ENCODE data around the gene TBC1D2B.
A peak's percentile ranks its signal among the peaks of the same experiment; 100 is the strongest.
"Not testable (repeated sequence)": the region's sequence is repeated elsewhere in the genome, so short reads cannot be mapped to it uniquely, and the experiment has no call there.

TBC1D2B gene

GRCh38 chr15:77999486-77999885, 78.0 kb downstream of the TBC1D2B start:
- no peak for DNase-seq

GRCh38 chr15:77998592-77998991, 78.9 kb downstream of the TBC1D2B start:
- no peak for DNase-seq

DNA sequence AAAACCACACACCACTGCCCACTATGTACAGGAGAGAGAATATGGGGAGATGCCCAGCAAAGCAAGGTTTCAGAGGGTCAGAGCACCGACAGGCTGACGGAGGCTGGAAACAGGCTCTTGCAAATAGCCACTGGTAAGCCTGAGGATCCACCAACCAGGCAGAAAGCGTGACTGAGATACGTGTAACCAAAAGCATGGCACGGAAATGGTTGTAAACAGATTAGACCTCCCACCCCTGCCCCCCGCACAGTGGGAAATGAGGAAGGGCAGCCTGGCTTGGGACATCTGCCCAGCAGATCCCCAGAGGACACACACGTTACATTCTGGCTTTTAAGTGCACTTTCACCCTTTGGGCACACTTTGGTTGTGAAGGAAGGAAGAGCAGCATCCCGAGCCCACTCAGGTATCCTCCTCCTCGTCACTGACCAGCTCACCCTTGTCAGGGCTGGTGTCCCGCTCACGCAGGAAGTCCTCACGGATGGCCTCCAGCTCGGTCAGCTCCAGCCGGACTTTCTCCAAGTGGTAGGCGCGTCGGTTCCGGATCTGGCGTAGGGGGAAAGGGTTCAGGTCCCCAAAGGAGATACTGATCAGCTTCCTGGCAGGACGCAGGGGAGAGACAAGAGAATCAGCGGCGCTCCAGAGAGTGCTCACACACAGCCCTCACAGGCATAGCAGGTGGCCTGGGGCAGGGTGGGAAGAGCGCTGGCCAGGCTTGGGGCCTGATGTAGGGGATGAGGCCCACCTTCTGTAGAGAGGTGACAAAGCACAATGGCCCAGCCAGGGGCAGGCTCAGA, 79.6 kb downstream of the TBC1D2B start:
- not testable (repeated sequence) for DNase-seq

DNA sequence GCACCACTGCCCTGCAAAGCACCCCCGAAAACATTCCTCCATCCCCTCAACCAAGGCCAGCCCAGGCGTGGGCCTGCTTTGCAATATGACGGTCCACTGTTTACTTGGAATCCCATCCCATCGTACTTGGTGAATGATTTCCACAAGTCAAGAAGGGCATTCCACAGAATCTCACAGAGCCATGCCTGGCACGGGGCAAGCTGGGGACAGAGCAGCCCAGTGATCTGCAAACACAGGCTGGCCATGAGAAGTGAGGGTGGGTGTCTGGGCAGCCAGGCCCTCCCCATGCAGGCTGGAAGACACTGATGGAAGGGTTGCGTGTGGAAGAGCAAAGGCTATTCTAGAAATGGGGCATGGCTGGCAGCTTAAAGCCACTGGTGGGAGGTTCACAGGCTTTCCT, 80.3 kb downstream of the TBC1D2B start:
- DNase-seq: not testable (repeated sequence)

DNA sequence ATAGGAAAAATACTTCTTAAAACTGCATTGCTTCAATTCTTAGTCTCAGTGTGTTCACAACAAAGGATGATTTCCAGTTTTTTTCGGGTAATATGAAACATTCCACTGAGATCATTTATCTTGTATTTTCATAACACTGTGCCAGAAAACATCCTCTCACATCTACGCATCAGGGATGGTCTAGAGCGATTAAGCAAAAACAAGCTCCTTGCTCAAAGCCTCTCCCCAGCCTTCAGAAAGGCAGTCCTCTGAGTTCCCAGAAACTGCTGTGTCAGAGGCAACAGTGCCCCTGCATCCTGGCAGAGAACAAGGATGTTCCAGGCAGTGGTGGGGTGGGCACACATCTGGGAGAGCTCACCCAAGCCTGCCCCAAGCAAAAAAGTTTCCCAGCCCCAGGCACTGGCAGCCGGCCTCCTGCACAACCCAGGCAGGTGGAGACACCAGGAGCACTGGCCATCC, 80.8 kb downstream of the TBC1D2B start:
- not testable (repeated sequence) for DNase-seq

- DNase-seq: not testable (repeated sequence)
Observed at GRCh38 chr15:77996226-77996625, 81.3 kb downstream of the TBC1D2B start.

DNA sequence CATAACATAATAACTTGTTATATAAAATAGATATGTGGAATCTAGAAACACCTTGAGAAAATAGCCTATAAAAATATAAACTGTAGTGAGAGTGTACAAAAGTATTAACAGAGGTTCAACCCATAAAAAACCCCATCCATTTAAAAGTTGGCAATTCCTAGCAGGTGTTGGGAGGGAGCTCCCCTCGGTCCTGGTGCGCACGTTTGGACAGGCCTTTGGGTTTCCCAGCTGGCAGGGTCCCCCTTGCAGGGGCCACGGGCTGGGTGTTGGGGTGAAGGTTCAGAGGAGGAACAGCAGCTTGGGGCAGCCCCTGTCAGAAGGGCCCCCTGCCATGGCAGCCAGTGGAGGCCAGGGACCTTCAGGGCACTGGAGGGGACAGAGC, 82.0 kb downstream of the TBC1D2B start:
- not testable (repeated sequence) for DNase-seq

- not testable (repeated sequence) for DNase-seq
Observed at GRCh38 chr15:77994893-77995536, 82.5 kb downstream of the TBC1D2B start.

- DNase-seq: peak; percentile 40
Observed at GRCh38 chr15:77993970-77994693, 83.4 kb downstream of the TBC1D2B start.

DNA sequence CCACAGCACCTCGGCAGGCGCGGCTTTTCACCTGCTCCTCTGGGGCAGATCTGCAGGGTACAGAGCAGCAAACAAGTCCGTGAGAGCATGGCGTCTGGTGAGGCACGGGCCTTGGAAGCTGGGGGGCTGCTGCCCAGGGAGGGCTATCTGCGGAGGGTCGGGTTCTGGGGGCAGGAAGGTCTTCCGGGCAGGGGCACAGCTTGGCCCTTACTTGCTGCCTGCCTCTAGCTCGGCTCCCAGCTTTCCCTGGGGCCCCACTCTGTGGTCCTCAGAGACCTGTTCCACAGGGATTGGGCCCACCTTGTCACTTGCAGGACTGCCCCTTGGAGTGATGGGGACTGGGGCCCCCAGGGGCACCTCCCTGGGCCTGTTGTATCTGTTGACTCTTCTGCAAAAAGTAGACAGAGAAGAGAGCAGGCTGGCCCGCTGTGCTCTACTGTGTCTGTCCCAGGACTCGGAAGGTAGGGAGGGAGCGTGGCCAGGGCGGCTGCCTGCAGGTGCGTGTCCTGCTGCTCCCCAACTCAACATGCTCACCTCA, 84.1 kb downstream of the TBC1D2B start:
- no peak for DNase-seq

- DNase-seq: no peak
Observed at GRCh38 chr15:77992356-77993222, 84.9 kb downstream of the TBC1D2B start.

- peak; percentile 75 for DNase-seq
Observed at GRCh38 chr15:77991658-77992201, 85.8 kb downstream of the TBC1D2B start.

DNA sequence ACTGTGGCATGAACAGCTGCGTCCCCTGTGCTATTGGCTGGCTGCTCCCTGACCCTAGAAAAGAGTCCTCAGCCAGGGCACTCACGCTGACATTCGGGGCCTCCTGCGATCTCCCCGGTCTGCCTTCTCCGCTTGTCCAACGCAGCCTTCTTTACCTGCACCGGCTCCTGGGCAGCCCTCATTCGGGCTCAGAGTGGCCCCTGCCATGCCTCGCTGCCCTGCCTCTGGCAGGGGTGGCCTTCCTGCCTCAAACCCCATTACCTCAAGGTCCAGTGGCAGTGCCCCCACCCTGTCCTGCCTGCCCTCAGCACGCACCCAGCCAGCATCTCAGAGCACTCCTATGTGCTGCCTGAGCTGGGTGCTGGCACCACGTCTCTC, 86.5 kb downstream of the TBC1D2B start:
- DNase-seq: no peak

GRCh38 chr15:77989296-77990143, 88.0 kb downstream of the TBC1D2B start:
- DNase-seq: no peak

- DNase-seq: no peak
Observed at GRCh38 chr15:77988347-77989295, 88.9 kb downstream of the TBC1D2B start.

GRCh38 chr15:77987765-77988136, 89.8 kb downstream of the TBC1D2B start:
- DNase-seq: not testable (repeated sequence)

DNA sequence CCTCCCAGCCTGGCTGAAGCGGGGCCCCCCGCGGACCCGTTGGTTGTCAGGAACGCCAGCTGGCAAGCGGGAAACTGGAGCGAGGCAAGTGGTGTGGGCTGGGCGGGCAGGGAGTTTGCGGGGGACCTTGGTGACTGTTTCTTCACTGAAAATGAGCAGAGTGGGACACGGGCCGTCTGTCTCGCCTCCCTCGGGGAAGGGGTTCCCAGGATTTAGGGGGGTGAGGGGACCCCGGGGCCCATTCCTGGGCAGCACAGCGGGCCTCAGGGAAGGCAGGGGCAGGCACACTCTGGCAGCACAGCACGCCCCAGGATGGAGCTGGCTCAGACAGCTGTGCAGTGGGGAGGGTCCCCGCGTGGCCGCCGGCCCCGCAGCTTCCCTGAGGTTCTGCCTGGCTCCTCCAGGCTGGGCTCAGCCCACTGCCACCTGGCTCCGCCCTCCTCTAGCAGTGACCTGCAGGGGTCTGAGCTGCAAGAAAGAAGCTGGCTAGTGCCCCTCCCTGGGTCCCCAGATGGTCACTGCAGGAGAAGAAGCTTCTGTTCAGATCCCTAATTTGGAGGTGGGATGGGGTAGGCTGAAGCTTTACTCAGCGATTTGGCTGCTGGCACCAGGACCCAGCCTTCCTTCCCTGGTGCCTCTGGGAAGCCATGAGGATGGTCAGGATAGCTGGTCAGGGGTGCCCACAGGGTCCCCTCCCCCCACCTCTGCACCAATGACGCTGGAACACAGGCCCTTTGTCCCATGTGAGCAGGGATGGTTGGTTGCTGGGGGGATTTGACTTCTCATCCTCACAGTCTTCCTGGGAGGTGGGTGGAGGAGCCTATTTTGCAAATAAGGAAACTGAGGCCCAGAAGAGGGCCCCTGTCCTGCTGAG, 90.4 kb downstream of the TBC1D2B start:
- DNase-seq: no peak

- DNase-seq: no peak
Observed at GRCh38 chr15:77985931-77986480, 91.5 kb downstream of the TBC1D2B start.

Measured in RPMI8226 (cell line).